ENCODE data around the gene LZTR1.

DNA sequence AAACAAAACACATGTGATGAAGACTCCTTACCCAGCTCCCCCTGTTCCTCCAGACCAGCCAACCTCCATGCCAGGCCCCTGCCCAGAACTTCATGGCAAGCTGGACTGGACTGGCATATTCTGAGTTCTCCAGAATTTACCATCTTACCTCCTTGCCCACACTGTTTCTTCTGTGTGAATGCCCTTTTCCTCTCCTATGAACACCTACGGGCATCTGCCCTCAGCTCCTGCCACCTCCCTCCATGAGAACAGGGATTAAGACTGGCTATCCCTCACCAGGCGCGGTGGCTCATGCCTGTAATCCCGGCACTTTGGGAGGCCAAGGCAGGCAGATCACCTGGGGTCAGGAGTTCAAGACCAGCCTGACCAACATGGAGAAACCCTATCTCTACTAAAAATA lies 21.5 kb upstream of the LZTR1 start:
- no peak for TF ChIP-seq JUN (IDR thresholded peaks at IDR 0.05)
- TF ChIP-seq, protein P1, sequence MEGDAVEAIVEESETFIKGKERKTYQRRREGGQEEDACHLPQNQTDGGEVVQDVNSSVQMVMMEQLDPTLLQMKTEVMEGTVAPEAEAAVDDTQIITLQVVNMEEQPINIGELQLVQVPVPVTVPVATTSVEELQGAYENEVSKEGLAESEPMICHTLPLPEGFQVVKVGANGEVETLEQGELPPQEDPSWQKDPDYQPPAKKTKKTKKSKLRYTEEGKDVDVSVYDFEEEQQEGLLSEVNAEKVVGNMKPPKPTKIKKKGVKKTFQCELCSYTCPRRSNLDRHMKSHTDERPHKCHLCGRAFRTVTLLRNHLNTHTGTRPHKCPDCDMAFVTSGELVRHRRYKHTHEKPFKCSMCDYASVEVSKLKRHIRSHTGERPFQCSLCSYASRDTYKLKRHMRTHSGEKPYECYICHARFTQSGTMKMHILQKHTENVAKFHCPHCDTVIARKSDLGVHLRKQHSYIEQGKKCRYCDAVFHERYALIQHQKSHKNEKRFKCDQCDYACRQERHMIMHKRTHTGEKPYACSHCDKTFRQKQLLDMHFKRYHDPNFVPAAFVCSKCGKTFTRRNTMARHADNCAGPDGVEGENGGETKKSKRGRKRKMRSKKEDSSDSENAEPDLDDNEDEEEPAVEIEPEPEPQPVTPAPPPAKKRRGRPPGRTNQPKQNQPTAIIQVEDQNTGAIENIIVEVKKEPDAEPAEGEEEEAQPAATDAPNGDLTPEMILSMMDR (IDR thresholded peaks at IDR 0.05): no peak
- TF ChIP-seq, protein P2, sequence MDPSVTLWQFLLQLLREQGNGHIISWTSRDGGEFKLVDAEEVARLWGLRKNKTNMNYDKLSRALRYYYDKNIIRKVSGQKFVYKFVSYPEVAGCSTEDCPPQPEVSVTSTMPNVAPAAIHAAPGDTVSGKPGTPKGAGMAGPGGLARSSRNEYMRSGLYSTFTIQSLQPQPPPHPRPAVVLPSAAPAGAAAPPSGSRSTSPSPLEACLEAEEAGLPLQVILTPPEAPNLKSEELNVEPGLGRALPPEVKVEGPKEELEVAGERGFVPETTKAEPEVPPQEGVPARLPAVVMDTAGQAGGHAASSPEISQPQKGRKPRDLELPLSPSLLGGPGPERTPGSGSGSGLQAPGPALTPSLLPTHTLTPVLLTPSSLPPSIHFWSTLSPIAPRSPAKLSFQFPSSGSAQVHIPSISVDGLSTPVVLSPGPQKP (IDR thresholded peaks at IDR 0.05; ENCODE audit: low read depth, low read length): no peak
- no peak for TF ChIP-seq CEBPB (IDR thresholded peaks at IDR 0.05)

All from A549 (cell line).